GM19467 (cell line): ENCODE data around the gene IFIT1.

Experiments
- ATAC-seq: cut with Tn5 transposase; IDR thresholded peaks from one replicate; pipeline ENCODE4 v1.9.1; 2021; ENCODE audit warnings: mild to moderate bottlenecking, moderate library complexity; ENCODE audit not compliant: unreplicated experiment

IFIT1 gene

GRCh38 chr10:89391907-89392756, at the start of gene IFIT1:
Gene IFIT1, plus strand, starts transcription at chr10:89392623. Its CDS starts 90 bp downstream, at chr10:89392713.
- peak; percentile 68 for ATAC-seq

GRCh38 chr10:89343089-89343767, 49.2 kb upstream of the IFIT1 start:
- no peak for ATAC-seq

GRCh38 chr10:89344156-89344555, 48.3 kb upstream of the IFIT1 start:
- no peak for ATAC-seq

- ATAC-seq, result no peak
Observed at GRCh38 chr10:89345367-89346000, 46.9 kb upstream of the IFIT1 start.

GRCh38 chr10:89346405-89347254, 45.8 kb upstream of the IFIT1 start:
- ATAC-seq, result no peak

GRCh38 chr10:89347701-89348457, 44.5 kb upstream of the IFIT1 start:
- ATAC-seq, result no peak

GRCh38 chr10:89348481-89348880, 43.9 kb upstream of the IFIT1 start:
- no peak for ATAC-seq

- no peak for ATAC-seq
Observed at GRCh38 chr10:89348975-89349374, 43.4 kb upstream of the IFIT1 start.

GRCh38 chr10:89350631-89351315, 41.6 kb upstream of the IFIT1 start:
- ATAC-seq, result peak; percentile 29

- peak; percentile 79 for ATAC-seq
Observed at GRCh38 chr10:89351412-89351779, 41.0 kb upstream of the IFIT1 start.

GRCh38 chr10:89351780-89352597, 40.4 kb upstream of the IFIT1 start:
- ATAC-seq, result no peak

GRCh38 chr10:89352802-89353201, 39.6 kb upstream of the IFIT1 start:
- no peak for ATAC-seq

GRCh38 chr10:89355394-89355931, 37.0 kb upstream of the IFIT1 start:
- no peak for ATAC-seq

- no peak for ATAC-seq
Observed at GRCh38 chr10:89357096-89357495, 35.3 kb upstream of the IFIT1 start.

- no peak for ATAC-seq
Observed at GRCh38 chr10:89357975-89358374, 34.4 kb upstream of the IFIT1 start.

- no peak for ATAC-seq
Observed at GRCh38 chr10:89360157-89360556, 32.3 kb upstream of the IFIT1 start.

- ATAC-seq, result no peak
Observed at GRCh38 chr10:89362929-89363328, 29.5 kb upstream of the IFIT1 start.

- ATAC-seq, result no peak
Observed at GRCh38 chr10:89363729-89364442, 28.5 kb upstream of the IFIT1 start.
